ENCODE measurements around the gene APOL1.
"Not testable (repeated sequence)": the region's sequence is repeated elsewhere in the genome, so short reads cannot be mapped to it uniquely, and the experiment has no call there.

Gene APOL1, protein sequence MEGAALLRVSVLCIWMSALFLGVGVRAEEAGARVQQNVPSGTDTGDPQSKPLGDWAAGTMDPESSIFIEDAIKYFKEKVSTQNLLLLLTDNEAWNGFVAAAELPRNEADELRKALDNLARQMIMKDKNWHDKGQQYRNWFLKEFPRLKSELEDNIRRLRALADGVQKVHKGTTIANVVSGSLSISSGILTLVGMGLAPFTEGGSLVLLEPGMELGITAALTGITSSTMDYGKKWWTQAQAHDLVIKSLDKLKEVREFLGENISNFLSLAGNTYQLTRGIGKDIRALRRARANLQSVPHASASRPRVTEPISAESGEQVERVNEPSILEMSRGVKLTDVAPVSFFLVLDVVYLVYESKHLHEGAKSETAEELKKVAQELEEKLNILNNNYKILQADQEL

GRCh38 chr22:36252754-36253522, at the start of gene APOL1:
Gene APOL1 (plus strand): TSS chr22:36253133. CDS start chr22:36254956, 1,823 bp downstream.
- no peak for TF ChIP-seq CSDC2 (CRISPR knock-in tag; IDR thresholded peaks at IDR 0.05)
- no peak for TF ChIP-seq ZFP30 (CRISPR knock-in tag; IDR thresholded peaks at IDR 0.05)
- TF ChIP-seq, protein P1, sequence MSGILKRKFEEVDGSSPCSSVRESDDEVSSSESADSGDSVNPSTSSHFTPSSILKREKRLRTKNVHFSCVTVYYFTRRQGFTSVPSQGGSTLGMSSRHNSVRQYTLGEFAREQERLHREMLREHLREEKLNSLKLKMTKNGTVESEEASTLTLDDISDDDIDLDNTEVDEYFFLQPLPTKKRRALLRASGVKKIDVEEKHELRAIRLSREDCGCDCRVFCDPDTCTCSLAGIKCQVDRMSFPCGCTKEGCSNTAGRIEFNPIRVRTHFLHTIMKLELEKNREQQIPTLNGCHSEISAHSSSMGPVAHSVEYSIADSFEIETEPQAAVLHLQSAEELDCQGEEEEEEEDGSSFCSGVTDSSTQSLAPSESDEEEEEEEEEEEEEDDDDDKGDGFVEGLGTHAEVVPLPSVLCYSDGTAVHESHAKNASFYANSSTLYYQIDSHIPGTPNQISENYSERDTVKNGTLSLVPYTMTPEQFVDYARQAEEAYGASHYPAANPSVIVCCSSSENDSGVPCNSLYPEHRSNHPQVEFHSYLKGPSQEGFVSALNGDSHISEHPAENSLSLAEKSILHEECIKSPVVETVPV (CRISPR knock-in tag; IDR thresholded peaks at IDR 0.05): no peak
- no peak for TF ChIP-seq ZC3H10 (CRISPR knock-in tag; IDR thresholded peaks at IDR 0.05)
- TF ChIP-seq ZNF8 (CRISPR knock-in tag; IDR thresholded peaks at IDR 0.05): no peak
- no peak for TF ChIP-seq BACH2 (CRISPR knock-in tag; IDR thresholded peaks at IDR 0.05; ENCODE audit: borderline replicate concordance)
- TF ChIP-seq PATZ1 (CRISPR knock-in tag; IDR thresholded peaks at IDR 0.05; ENCODE audit: borderline replicate concordance): no peak
- no peak for TF ChIP-seq RARB (CRISPR knock-in tag; IDR thresholded peaks at IDR 0.05)
- TF ChIP-seq GLIS3 (CRISPR knock-in tag; IDR thresholded peaks at IDR 0.05): no peak
- no peak for TF ChIP-seq ESRRG (CRISPR knock-in tag; IDR thresholded peaks at IDR 0.05)
- no peak for TF ChIP-seq ZNF70 (CRISPR knock-in tag; IDR thresholded peaks at IDR 0.05)
- no peak for TF ChIP-seq ARNTL (CRISPR knock-in tag; IDR thresholded peaks at IDR 0.05; ENCODE audit: borderline replicate concordance, low read depth)
- no peak for TF ChIP-seq CREB5 (CRISPR knock-in tag; IDR thresholded peaks at IDR 0.05; ENCODE audit: low read depth)
- TF ChIP-seq PPARA (CRISPR knock-in tag; IDR thresholded peaks at IDR 0.05; ENCODE audit: borderline replicate concordance): no peak
- no peak for TF ChIP-seq ISL1 (CRISPR knock-in tag; IDR thresholded peaks at IDR 0.05)
- TF ChIP-seq TCF4 (CRISPR knock-in tag; IDR thresholded peaks at IDR 0.05; ENCODE audit: borderline replicate concordance): no peak
- TF ChIP-seq SNAI2 (CRISPR knock-in tag; IDR thresholded peaks at IDR 0.05): no peak
- TF ChIP-seq ZFP3 (CRISPR knock-in tag; IDR thresholded peaks at IDR 0.05): no peak
- TF ChIP-seq OSR1 (CRISPR knock-in tag; IDR thresholded peaks at IDR 0.05): no peak

DNA sequence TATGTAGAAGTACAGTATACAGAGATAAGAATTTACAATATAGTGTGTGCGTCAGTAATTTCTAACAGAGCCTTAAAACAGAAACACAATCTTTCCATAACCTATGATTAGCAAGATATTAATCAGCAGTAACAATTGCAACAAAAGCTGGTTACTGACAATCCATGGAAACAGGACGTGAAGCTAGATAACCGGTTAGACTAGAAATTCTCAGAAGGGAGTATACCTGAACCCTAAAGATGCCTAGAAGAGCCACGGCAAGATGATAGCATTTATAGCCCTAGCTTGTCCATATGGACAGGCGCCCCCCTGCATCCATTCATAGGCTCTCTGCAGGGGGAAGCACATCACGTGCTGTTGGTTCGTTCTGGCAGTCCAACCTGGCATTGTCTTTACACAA, 49.5 kb upstream of the APOL1 start:
- not testable (repeated sequence) for ATAC-seq

More at GRCh38 chr22:36252754-36253522, at the start of gene APOL1:
- ATAC-seq: peak; percentile 22

DNA sequence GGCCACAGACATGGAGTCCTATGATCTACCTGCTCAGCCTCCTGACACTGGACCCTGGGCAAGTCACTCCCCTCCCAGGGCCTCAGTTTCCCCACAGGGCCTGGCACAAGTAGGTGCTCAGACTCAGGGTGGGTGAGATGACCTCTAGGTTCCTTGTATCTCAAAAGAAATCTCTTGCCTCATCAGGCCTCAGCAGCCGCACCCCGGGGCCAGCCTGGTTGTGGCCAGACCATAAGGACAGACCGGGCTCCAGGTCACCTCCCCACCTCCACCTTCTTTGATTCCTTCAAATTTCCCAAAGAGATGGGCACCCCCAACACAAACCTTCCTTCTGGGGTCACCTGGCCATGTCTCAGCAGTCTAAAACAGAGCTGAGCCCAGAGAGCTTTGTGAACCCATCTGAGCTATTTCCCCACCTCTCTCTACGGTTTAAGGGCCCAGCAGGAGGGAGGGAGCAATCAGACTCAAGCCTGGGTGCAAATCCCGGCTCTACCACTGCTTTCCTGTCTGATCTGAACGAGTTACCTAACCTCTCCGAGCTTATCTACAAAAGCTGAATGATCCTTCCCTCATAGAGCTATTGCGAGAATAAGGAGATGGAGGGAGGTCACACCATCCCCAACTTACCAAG, 48.8 kb upstream of the APOL1 start:
- ATAC-seq: no peak
- TF ChIP-seq ZNF565 (CRISPR knock-in tag; conservative IDR thresholded peaks at IDR 0.05; ENCODE audit: low read depth) (no peak), PATZ1 (CRISPR knock-in tag; IDR thresholded peaks at IDR 0.05; ENCODE audit: borderline replicate concordance) (no peak), SNAI2 (CRISPR knock-in tag; IDR thresholded peaks at IDR 0.05) (no peak), GLIS3 (CRISPR knock-in tag; IDR thresholded peaks at IDR 0.05) (no peak)

- TF ChIP-seq ISL1 (CRISPR knock-in tag; IDR thresholded peaks at IDR 0.05) (no peak), RARB (CRISPR knock-in tag; IDR thresholded peaks at IDR 0.05) (no peak)
- ATAC-seq: no peak
Measured at GRCh38 chr22:36204632-36205015, 48.3 kb upstream of the APOL1 start.

- not testable (repeated sequence) for ATAC-seq
Measured at GRCh38 chr22:36205573-36205972, 47.4 kb upstream of the APOL1 start.

Measured in SK-N-SH treated with all-trans-retinoic acid at 6 μM for 48 hours (cell line).